Upper lobe of right lung (tissue), 1 donor: ENCODE data around the gene KRTAP10-9. TPM values are rescaled to one million over a fixed set of nuclear protein-coding genes. Genes with fewer than 3 reads are reported as not detected.
A peak's percentile ranks its signal among the peaks of the same experiment; 100 is the strongest.

Source experiments
- ATAC-seq: fragments of 200-7000 bp; cut with Tn5 transposase; one replicate; pipeline ENCODE4 v1.9.1; 2020; ENCODE audit warnings: mild to moderate bottlenecking, moderate library complexity
- DNase-seq: peaks from one replicate; pipeline ENCODE4 v3.0.0-alpha.2; 2020
- H3K27ac ChIP-seq: fragments of 200-600 bp; one replicate; pipeline ENCODE4 v1.8.0; 2022
- H3K27me3 ChIP-seq: fragments of 200-600 bp; one replicate; pipeline ENCODE4 v1.8.0; 2022; ENCODE audit warnings: mild to moderate bottlenecking
- H3K36me3 ChIP-seq: fragments of 200-600 bp; one replicate; pipeline ENCODE4 v1.8.0; 2022
- H3K4me1 ChIP-seq: fragments of 200-600 bp; one replicate; pipeline ENCODE4 v1.8.0; 2022
- H3K4me3 ChIP-seq: fragments of 200-600 bp; one replicate; pipeline ENCODE4 v1.8.0; 2022; ENCODE audit warnings: mild to moderate bottlenecking
- H3K9me3 ChIP-seq: fragments of 200-600 bp; one replicate; pipeline ENCODE4 v1.8.0; 2022
- CTCF ChIP-seq: fragments of 200-600 bp; IDR thresholded peaks from one replicate; pipeline ENCODE4 v1.8.0; 2022; ENCODE audit warnings: antibody characterized with exemption
- intact Hi-C: fragments of 100-400 bp; cut with DNase I; formaldehyde crosslinking; loops from one replicate; pipeline ENCODE4 v1.11.0; 2022
- total RNA-seq: library from RNA; stranded (reverse); fragmentation: NEBNext Ultra II Directional; extraction: Animal tissue kit (Norgen Biotek cat#: 25700); gene quantifications from one replicate; pipeline ENCODE4 v1.2.1, GENCODE V29; 2021
- donor health status: DM: no; HTN: yes; CAD: no; lungs with severe emphysema.

The KRTAP10-9 gene
- total RNA-seq, 1 donor from 2014 or later: not detected

GRCh38 chr21:44617071-44617501, 9.8 kb upstream of the KRTAP10-9 start:
- no peak for TF ChIP-seq CTCF
- no peak overlapping the region for H3K4me3 ChIP-seq
- intact Hi-C loops: no loop called here
- no peaks in the 10 kb centered on the region for H3K9me3 ChIP-seq
- no peaks in the 10 kb centered on the region for H3K36me3 ChIP-seq
- H3K4me1 ChIP-seq: no peaks in the 10 kb centered on the region
- H3K27ac ChIP-seq: no peak overlapping the region
- no peaks in the 10 kb centered on the region for H3K27me3 ChIP-seq
- ATAC-seq: no peak
- peak; percentile 51 for DNase-seq

- H3K27me3 ChIP-seq: no peaks in the 10 kb centered on the region
- peak; percentile 64 for DNase-seq
Measured at GRCh38 chr21:44618504-44618903, 8.4 kb upstream of the KRTAP10-9 start.

GRCh38 chr21:44618909-44619308, 8.0 kb upstream of the KRTAP10-9 start:
- Histone ChIP-seq H3K27me3 (no peaks in the 10 kb centered on the region), H3K4me1 (no peaks in the 10 kb centered on the region), H3K36me3 (no peaks in the 10 kb centered on the region), H3K4me3 (no peak overlapping the region), H3K9me3 (peaks cover 9% of the 10 kb centered on the region), H3K27ac (peak overlapping the region; percentile 39)
- TF ChIP-seq CTCF: no peak
- intact Hi-C loops: no loop called here
- DNase-seq (no peak), ATAC-seq (peak; percentile 44)

More at GRCh38 chr21:44618504-44618903, 8.4 kb upstream of the KRTAP10-9 start:
- Histone ChIP-seq H3K27ac (no peak overlapping the region), H3K4me3 (no peak overlapping the region), H3K9me3 (peaks cover 5% of the 10 kb centered on the region), H3K36me3 (no peaks in the 10 kb centered on the region), H3K4me1 (no peaks in the 10 kb centered on the region)
- TF ChIP-seq CTCF: peak; percentile 23
- ATAC-seq: peak; percentile 79
- intact Hi-C loops: no loop called here

GRCh38 chr21:44619886-44620285, 7.0 kb upstream of the KRTAP10-9 start:
- Histone ChIP-seq H3K36me3 (no peaks in the 10 kb centered on the region), H3K27ac (no peak overlapping the region), H3K4me3 (no peak overlapping the region), H3K27me3 (no peaks in the 10 kb centered on the region), H3K4me1 (no peaks in the 10 kb centered on the region), H3K9me3 (peaks cover 12% of the 10 kb centered on the region)
- ATAC-seq: no peak
- intact Hi-C loops: no loop called here
- no peak for TF ChIP-seq CTCF
- DNase-seq: no peak

- Histone ChIP-seq H3K27ac (no peak overlapping the region), H3K27me3 (no peaks in the 10 kb centered on the region), H3K9me3 (peaks cover 12% of the 10 kb centered on the region), H3K4me3 (no peak overlapping the region), H3K36me3 (no peaks in the 10 kb centered on the region), H3K4me1 (no peaks in the 10 kb centered on the region)
- intact Hi-C loops: no loop called here
- TF ChIP-seq CTCF: no peak
- no peak for ATAC-seq
- no peak for DNase-seq
Measured at GRCh38 chr21:44623575-44623974, 3.3 kb upstream of the KRTAP10-9 start.

- Histone ChIP-seq H3K4me1 (no peaks in the 10 kb centered on the region), H3K27me3 (no peaks in the 10 kb centered on the region), H3K36me3 (no peaks in the 10 kb centered on the region), H3K9me3 (peaks cover 12% of the 10 kb centered on the region), H3K27ac (no peak overlapping the region), H3K4me3 (no peak overlapping the region)
- DNase-seq (no peak), ATAC-seq (no peak)
- intact Hi-C loops: no loop called here
- TF ChIP-seq CTCF: no peak
Measured at GRCh38 chr21:44625756-44626155, 1.1 kb upstream of the KRTAP10-9 start.
